Activated naive CD8-positive, alpha-beta T cell treated with anti-CD3 and anti-CD28 coated beads, Interleukin-2, amount 50 U/mL, for 24 hours (primary cell): Measurements from ENCODE around the gene LMBRD2.

Experiments used
- ATAC-seq: fragments of 150-1000 bp; cut with Tn5 transposase; one replicate; pipeline ENCODE4 v1.10.0; 2021
- DNase-seq: peaks from one replicate; pipeline ENCODE4 v3.0.0; 2021
- H3K27ac Mint-ChIP-seq: one replicate; pipeline ENCODE4 v1.8.0; 2021; ENCODE audit warnings: mild to moderate bottlenecking, mixed read lengths
- H3K27me3 Mint-ChIP-seq: one replicate; pipeline ENCODE4 v1.8.0; 2021; ENCODE audit warnings: mixed read lengths
- H3K36me3 Mint-ChIP-seq: one replicate; pipeline ENCODE4 v1.8.0; 2021; ENCODE audit warnings: low read depth, mixed read lengths
- H3K4me1 Mint-ChIP-seq: one replicate; pipeline ENCODE4 v1.8.0; 2021; ENCODE audit warnings: mixed read lengths
- H3K4me3 Mint-ChIP-seq: one replicate; pipeline ENCODE4 v1.8.0; 2021; ENCODE audit warnings: mild to moderate bottlenecking, moderate library complexity, mixed read lengths
- H3K9me3 Mint-ChIP-seq: one replicate; pipeline ENCODE4 v1.8.0; 2021; ENCODE audit warnings: mixed read lengths

The LMBRD2 gene

GRCh38 chr5:36174119-36174518 lies 22.4 kb upstream of the LMBRD2 start:
- peaks cover 62% of the 10 kb centered on the region for H3K36me3 Mint-ChIP-seq
- no peaks in the 10 kb centered on the region for H3K9me3 Mint-ChIP-seq
- H3K4me1 Mint-ChIP-seq, result peaks cover 6% of the 10 kb centered on the region
- no peak overlapping the region for H3K4me3 Mint-ChIP-seq
- DNase-seq, result no peak
- no peak for ATAC-seq
- H3K27ac Mint-ChIP-seq, result peak overlapping the region; percentile 24
- no peaks in the 10 kb centered on the region for H3K27me3 Mint-ChIP-seq

- H3K27me3 Mint-ChIP-seq, result no peaks in the 10 kb centered on the region
- ATAC-seq (no peak), DNase-seq (no peak)
- H3K4me3 Mint-ChIP-seq, result no peak overlapping the region
- no peaks in the 10 kb centered on the region for H3K9me3 Mint-ChIP-seq
- peaks cover 6% of the 10 kb centered on the region for H3K4me1 Mint-ChIP-seq
- H3K36me3 Mint-ChIP-seq, result peaks cover 65% of the 10 kb centered on the region
- no peak overlapping the region for H3K27ac Mint-ChIP-seq
Measured at GRCh38 chr5:36173426-36173825, 21.7 kb upstream of the LMBRD2 start.

GRCh38 chr5:36172599-36172998 lies 20.9 kb upstream of the LMBRD2 start:
- peaks cover 6% of the 10 kb centered on the region for H3K4me1 Mint-ChIP-seq
- no peak overlapping the region for H3K4me3 Mint-ChIP-seq
- no peak overlapping the region for H3K27ac Mint-ChIP-seq
- DNase-seq (no peak), ATAC-seq (no peak)
- peaks cover 68% of the 10 kb centered on the region for H3K36me3 Mint-ChIP-seq
- no peaks in the 10 kb centered on the region for H3K27me3 Mint-ChIP-seq
- no peaks in the 10 kb centered on the region for H3K9me3 Mint-ChIP-seq

GRCh38 chr5:36170832-36171424 lies 19.2 kb upstream of the LMBRD2 start:
- no peak for ATAC-seq
- Mint-ChIP-seq H3K27ac (no peak overlapping the region), H3K9me3 (no peaks in the 10 kb centered on the region), H3K4me3 (no peak overlapping the region), H3K27me3 (no peaks in the 10 kb centered on the region), H3K4me1 (no peaks in the 10 kb centered on the region), H3K36me3 (peaks cover 74% of the 10 kb centered on the region)
- DNase-seq, result no peak

- Mint-ChIP-seq H3K27ac (no peak overlapping the region), H3K36me3 (peaks cover 68% of the 10 kb centered on the region), H3K9me3 (no peaks in the 10 kb centered on the region), H3K27me3 (no peaks in the 10 kb centered on the region), H3K4me1 (no peaks in the 10 kb centered on the region), H3K4me3 (no peak overlapping the region)
- no peak for DNase-seq
- ATAC-seq, result no peak
Measured at GRCh38 chr5:36168737-36169136, 17.1 kb upstream of the LMBRD2 start.

GRCh38 chr5:36164461-36164860 lies 12.8 kb upstream of the LMBRD2 start:
- Mint-ChIP-seq H3K4me1 (no peaks in the 10 kb centered on the region), H3K9me3 (no peaks in the 10 kb centered on the region), H3K4me3 (no peak overlapping the region), H3K27ac (no peak overlapping the region), H3K27me3 (no peaks in the 10 kb centered on the region), H3K36me3 (peaks cover 68% of the 10 kb centered on the region)
- ATAC-seq (no peak), DNase-seq (no peak)

GRCh38 chr5:36162810-36163486 lies 11.3 kb upstream of the LMBRD2 start:
- no peak overlapping the region for H3K4me3 Mint-ChIP-seq
- ATAC-seq, result no peak
- H3K9me3 Mint-ChIP-seq, result no peaks in the 10 kb centered on the region
- H3K4me1 Mint-ChIP-seq, result peaks cover 6% of the 10 kb centered on the region
- no peaks in the 10 kb centered on the region for H3K27me3 Mint-ChIP-seq
- no peak for DNase-seq
- H3K27ac Mint-ChIP-seq, result peak overlapping the region; percentile 20
- peaks cover 66% of the 10 kb centered on the region for H3K36me3 Mint-ChIP-seq

- ATAC-seq (no peak), DNase-seq (no peak)
- Mint-ChIP-seq H3K4me3 (no peak overlapping the region), H3K4me1 (peaks cover 16% of the 10 kb centered on the region), H3K27ac (no peak overlapping the region), H3K9me3 (no peaks in the 10 kb centered on the region), H3K27me3 (no peaks in the 10 kb centered on the region), H3K36me3 (peaks cover 65% of the 10 kb centered on the region)
Measured at GRCh38 chr5:36161361-36161760, 9.7 kb upstream of the LMBRD2 start.

GRCh38 chr5:36160617-36161016 lies 8.9 kb upstream of the LMBRD2 start:
- H3K27me3 Mint-ChIP-seq, result no peaks in the 10 kb centered on the region
- H3K36me3 Mint-ChIP-seq, result peaks cover 68% of the 10 kb centered on the region
- H3K27ac Mint-ChIP-seq, result no peak overlapping the region
- no peaks in the 10 kb centered on the region for H3K9me3 Mint-ChIP-seq
- H3K4me3 Mint-ChIP-seq, result no peak overlapping the region
- H3K4me1 Mint-ChIP-seq, result peaks cover 18% of the 10 kb centered on the region
- DNase-seq, result no peak
- ATAC-seq, result no peak

- H3K4me3 Mint-ChIP-seq, result no peak overlapping the region
- no peaks in the 10 kb centered on the region for H3K9me3 Mint-ChIP-seq
- peaks cover 41% of the 10 kb centered on the region for H3K4me1 Mint-ChIP-seq
- no peak for DNase-seq
- ATAC-seq, result peak; percentile 46
- no peak overlapping the region for H3K27ac Mint-ChIP-seq
- H3K36me3 Mint-ChIP-seq, result peaks cover 76% of the 10 kb centered on the region
- no peaks in the 10 kb centered on the region for H3K27me3 Mint-ChIP-seq
Measured at GRCh38 chr5:36158144-36158543, 6.5 kb upstream of the LMBRD2 start.

GRCh38 chr5:36156619-36157018 lies 4.9 kb upstream of the LMBRD2 start:
- no peak for DNase-seq
- H3K4me1 Mint-ChIP-seq, result peaks cover 50% of the 10 kb centered on the region
- H3K4me3 Mint-ChIP-seq, result no peak overlapping the region
- peaks cover 72% of the 10 kb centered on the region for H3K36me3 Mint-ChIP-seq
- H3K9me3 Mint-ChIP-seq, result no peaks in the 10 kb centered on the region
- no peaks in the 10 kb centered on the region for H3K27me3 Mint-ChIP-seq
- H3K27ac Mint-ChIP-seq, result no peak overlapping the region
- ATAC-seq, result no peak

- Mint-ChIP-seq H3K4me3 (no peak overlapping the region), H3K9me3 (no peaks in the 10 kb centered on the region), H3K36me3 (peaks cover 67% of the 10 kb centered on the region), H3K27me3 (no peaks in the 10 kb centered on the region), H3K4me1 (peaks cover 50% of the 10 kb centered on the region), H3K27ac (no peak overlapping the region)
- ATAC-seq, result no peak
- no peak for DNase-seq
Measured at GRCh38 chr5:36156121-36156601, 4.5 kb upstream of the LMBRD2 start.

- DNase-seq (no peak), ATAC-seq (no peak)
- Mint-ChIP-seq H3K27me3 (no peaks in the 10 kb centered on the region), H3K27ac (no peak overlapping the region), H3K4me1 (peaks cover 57% of the 10 kb centered on the region), H3K4me3 (no peak overlapping the region), H3K9me3 (no peaks in the 10 kb centered on the region), H3K36me3 (peaks cover 66% of the 10 kb centered on the region)
Measured at GRCh38 chr5:36155291-36155690, 3.6 kb upstream of the LMBRD2 start.

- DNase-seq (no peak), ATAC-seq (no peak)
- Mint-ChIP-seq H3K4me1 (peaks cover 70% of the 10 kb centered on the region), H3K9me3 (no peaks in the 10 kb centered on the region), H3K27ac (peak overlapping the region; percentile 50), H3K4me3 (peak overlapping the region; percentile 92), H3K27me3 (no peaks in the 10 kb centered on the region), H3K36me3 (peaks cover 57% of the 10 kb centered on the region)
Measured at GRCh38 chr5:36153726-36154125, 2.0 kb upstream of the LMBRD2 start.

- Mint-ChIP-seq H3K9me3 (no peaks in the 10 kb centered on the region), H3K36me3 (peaks cover 53% of the 10 kb centered on the region), H3K4me1 (peaks cover 69% of the 10 kb centered on the region), H3K27ac (peak overlapping the region; percentile 50), H3K27me3 (no peaks in the 10 kb centered on the region), H3K4me3 (peak overlapping the region; percentile 92)
- no peak for DNase-seq
- no peak for ATAC-seq
Measured at GRCh38 chr5:36153298-36153677, 1.6 kb upstream of the LMBRD2 start.
